ENCODE measurements around the gene ZNF14. TPM values are rescaled to one million over a fixed set of nuclear protein-coding genes. Genes with fewer than 3 reads are reported as not detected.

The ZNF14 gene
- total and polyA plus RNA-seq, 2 of the 13 experiments (the other 11 are each of a cell fraction or from before 2014, with no cell fraction given) = 1.9 to 6.2 TPM

- TF ChIP-seq, protein P1, sequence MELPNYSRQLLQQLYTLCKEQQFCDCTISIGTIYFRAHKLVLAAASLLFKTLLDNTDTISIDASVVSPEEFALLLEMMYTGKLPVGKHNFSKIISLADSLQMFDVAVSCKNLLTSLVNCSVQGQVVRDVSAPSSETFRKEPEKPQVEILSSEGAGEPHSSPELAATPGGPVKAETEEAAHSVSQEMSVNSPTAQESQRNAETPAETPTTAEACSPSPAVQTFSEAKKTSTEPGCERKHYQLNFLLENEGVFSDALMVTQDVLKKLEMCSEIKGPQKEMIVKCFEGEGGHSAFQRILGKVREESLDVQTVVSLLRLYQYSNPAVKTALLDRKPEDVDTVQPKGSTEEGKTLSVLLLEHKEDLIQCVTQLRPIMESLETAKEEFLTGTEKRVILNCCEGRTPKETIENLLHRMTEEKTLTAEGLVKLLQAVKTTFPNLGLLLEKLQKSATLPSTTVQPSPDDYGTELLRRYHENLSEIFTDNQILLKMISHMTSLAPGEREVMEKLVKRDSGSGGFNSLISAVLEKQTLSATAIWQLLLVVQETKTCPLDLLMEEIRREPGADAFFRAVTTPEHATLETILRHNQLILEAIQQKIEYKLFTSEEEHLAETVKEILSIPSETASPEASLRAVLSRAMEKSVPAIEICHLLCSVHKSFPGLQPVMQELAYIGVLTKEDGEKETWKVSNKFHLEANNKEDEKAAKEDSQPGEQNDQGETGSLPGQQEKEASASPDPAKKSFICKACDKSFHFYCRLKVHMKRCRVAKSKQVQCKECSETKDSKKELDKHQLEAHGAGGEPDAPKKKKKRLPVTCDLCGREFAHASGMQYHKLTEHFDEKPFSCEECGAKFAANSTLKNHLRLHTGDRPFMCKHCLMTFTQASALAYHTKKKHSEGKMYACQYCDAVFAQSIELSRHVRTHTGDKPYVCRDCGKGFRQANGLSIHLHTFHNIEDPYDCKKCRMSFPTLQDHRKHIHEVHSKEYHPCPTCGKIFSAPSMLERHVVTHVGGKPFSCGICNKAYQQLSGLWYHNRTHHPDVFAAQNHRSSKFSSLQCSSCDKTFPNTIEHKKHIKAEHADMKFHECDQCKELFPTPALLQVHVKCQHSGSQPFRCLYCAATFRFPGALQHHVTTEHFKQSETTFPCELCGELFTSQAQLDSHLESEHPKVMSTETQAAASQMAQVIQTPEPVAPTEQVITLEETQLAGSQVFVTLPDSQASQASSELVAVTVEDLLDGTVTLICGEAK (IDR thresholded peaks at IDR 0.05) = no peak
- TF ChIP-seq, protein P1 (CRISPR knock-in tag; IDR thresholded peaks at IDR 0.05) = peak; percentile 65; the same call in 1 of the 2 replicates
- no peak for TF ChIP-seq NFE2L1 (CRISPR knock-in tag; IDR thresholded peaks at IDR 0.05; ENCODE audit: borderline replicate concordance)
- TF ChIP-seq, protein P2, sequence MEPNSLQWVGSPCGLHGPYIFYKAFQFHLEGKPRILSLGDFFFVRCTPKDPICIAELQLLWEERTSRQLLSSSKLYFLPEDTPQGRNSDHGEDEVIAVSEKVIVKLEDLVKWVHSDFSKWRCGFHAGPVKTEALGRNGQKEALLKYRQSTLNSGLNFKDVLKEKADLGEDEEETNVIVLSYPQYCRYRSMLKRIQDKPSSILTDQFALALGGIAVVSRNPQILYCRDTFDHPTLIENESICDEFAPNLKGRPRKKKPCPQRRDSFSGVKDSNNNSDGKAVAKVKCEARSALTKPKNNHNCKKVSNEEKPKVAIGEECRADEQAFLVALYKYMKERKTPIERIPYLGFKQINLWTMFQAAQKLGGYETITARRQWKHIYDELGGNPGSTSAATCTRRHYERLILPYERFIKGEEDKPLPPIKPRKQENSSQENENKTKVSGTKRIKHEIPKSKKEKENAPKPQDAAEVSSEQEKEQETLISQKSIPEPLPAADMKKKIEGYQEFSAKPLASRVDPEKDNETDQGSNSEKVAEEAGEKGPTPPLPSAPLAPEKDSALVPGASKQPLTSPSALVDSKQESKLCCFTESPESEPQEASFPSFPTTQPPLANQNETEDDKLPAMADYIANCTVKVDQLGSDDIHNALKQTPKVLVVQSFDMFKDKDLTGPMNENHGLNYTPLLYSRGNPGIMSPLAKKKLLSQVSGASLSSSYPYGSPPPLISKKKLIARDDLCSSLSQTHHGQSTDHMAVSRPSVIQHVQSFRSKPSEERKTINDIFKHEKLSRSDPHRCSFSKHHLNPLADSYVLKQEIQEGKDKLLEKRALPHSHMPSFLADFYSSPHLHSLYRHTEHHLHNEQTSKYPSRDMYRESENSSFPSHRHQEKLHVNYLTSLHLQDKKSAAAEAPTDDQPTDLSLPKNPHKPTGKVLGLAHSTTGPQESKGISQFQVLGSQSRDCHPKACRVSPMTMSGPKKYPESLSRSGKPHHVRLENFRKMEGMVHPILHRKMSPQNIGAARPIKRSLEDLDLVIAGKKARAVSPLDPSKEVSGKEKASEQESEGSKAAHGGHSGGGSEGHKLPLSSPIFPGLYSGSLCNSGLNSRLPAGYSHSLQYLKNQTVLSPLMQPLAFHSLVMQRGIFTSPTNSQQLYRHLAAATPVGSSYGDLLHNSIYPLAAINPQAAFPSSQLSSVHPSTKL (CRISPR knock-in tag; IDR thresholded peaks at IDR 0.05) = peak; percentile 60
- no peak for TF ChIP-seq ZNF484 (CRISPR knock-in tag; IDR thresholded peaks at IDR 0.05; ENCODE audit: borderline replicate concordance, low read depth)
- 0 out of 2 replicates have a peak, but pooled peaks have one; percentile 8 for TF ChIP-seq STAG1 (CRISPR knock-in tag; IDR thresholded peaks at IDR 0.05)
- TF ChIP-seq ZBTB1 (CRISPR knock-in tag; IDR thresholded peaks at IDR 0.05; ENCODE audit: borderline replicate concordance) = no peak
- TF ChIP-seq ZNF10 (CRISPR knock-in tag; IDR thresholded peaks at IDR 0.05; ENCODE audit: borderline replicate concordance, low read depth) = no peak
- TF ChIP-seq, protein P3, sequence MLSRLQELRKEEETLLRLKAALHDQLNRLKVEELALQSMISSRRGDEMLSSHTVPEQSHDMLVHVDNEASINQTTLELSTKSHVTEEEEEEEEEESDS (CRISPR knock-in tag; IDR thresholded peaks at IDR 0.05; ENCODE audit: borderline replicate concordance) = 0 out of 2 replicates have a peak, but pooled peaks have one; percentile 51
- TF ChIP-seq ZMAT3 (CRISPR knock-in tag; conservative IDR thresholded peaks at IDR 0.05) = no peak
- no peak for TF ChIP-seq PLSCR1 (CRISPR knock-in tag; IDR thresholded peaks at IDR 0.05; ENCODE audit: borderline replicate concordance)
- TF ChIP-seq RARG (CRISPR knock-in tag; IDR thresholded peaks at IDR 0.05; ENCODE audit: low read depth) = 0 out of 2 replicates have a peak, but pooled peaks have one; percentile 24
Observed at GRCh38 chr19:19776206-19777008, 43.5 kb upstream of the ZNF14 start (continued).
